Left hindlimb (tissue), 1 donor: ENCODE results near the gene RSPH9.

Experiments
- DNase-seq: peaks from one replicate; pipeline ENCODE4 v3.0.0-alpha.2; 2018

RSPH9 gene

GRCh38 chr6:43644940-43645612, at the start of gene RSPH9:
RSPH9 (plus strand) TSS chr6:43645036; CDS start chr6:43645099, 63 bp downstream.
- peak; percentile 81 for DNase-seq

- DNase-seq = no peak
Observed at GRCh38 chr6:43600595-43600994, 44.2 kb upstream of the RSPH9 start.

- no peak for DNase-seq
Observed at GRCh38 chr6:43604174-43604573, 40.7 kb upstream of the RSPH9 start.

- no peak for DNase-seq
Observed at GRCh38 chr6:43606019-43606418, 38.8 kb upstream of the RSPH9 start.

- DNase-seq = peak; percentile 56
Observed at GRCh38 chr6:43608310-43608763, 36.5 kb upstream of the RSPH9 start.

- no peak for DNase-seq
Observed at GRCh38 chr6:43608807-43609206, 36.0 kb upstream of the RSPH9 start.

- DNase-seq = no peak
Observed at GRCh38 chr6:43609402-43609801, 35.4 kb upstream of the RSPH9 start.

- no peak for DNase-seq
Observed at GRCh38 chr6:43610431-43610830, 34.4 kb upstream of the RSPH9 start.

GRCh38 chr6:43613721-43614395, 31.0 kb upstream of the RSPH9 start:
- DNase-seq = no peak

GRCh38 chr6:43614396-43614730, 30.5 kb upstream of the RSPH9 start:
- DNase-seq = no peak

- DNase-seq = no peak
Observed at GRCh38 chr6:43616725-43617472, 27.9 kb upstream of the RSPH9 start.

- DNase-seq = no peak
Observed at GRCh38 chr6:43621078-43621835, 23.6 kb upstream of the RSPH9 start.

- DNase-seq = no peak
Observed at GRCh38 chr6:43621836-43622180, 23.0 kb upstream of the RSPH9 start.

- no peak for DNase-seq
Observed at GRCh38 chr6:43622541-43622940, 22.3 kb upstream of the RSPH9 start.

- DNase-seq = no peak
Observed at GRCh38 chr6:43623880-43624785, 20.7 kb upstream of the RSPH9 start.

GRCh38 chr6:43624786-43625288, 20.0 kb upstream of the RSPH9 start:
- no peak for DNase-seq

GRCh38 chr6:43625393-43625992, 19.3 kb upstream of the RSPH9 start:
- DNase-seq = no peak

GRCh38 chr6:43627008-43627825, 17.6 kb upstream of the RSPH9 start:
- DNase-seq = peak; percentile 45

GRCh38 chr6:43628393-43629103, 16.3 kb upstream of the RSPH9 start:
- DNase-seq = peak; percentile 37

GRCh38 chr6:43629104-43629504, 15.7 kb upstream of the RSPH9 start, which contains the start of gene GTPBP2:
GTPBP2 (minus strand) TSS chr6:43629264; CDS start chr6:43629162, 102 bp downstream.
- peak; percentile 100 for DNase-seq
